Psoas muscle (tissue), 8 donors: ENCODE measurements around the gene DIDO1. TPM values are rescaled to one million over a fixed set of nuclear protein-coding genes. Genes with fewer than 3 reads are reported as not detected.

Experiments used
- ATAC-seq, 4 donors: fragments of 200-7000 bp; cut with Tn5 transposase; one replicate each; pipeline ENCODE4 v1.9.1; 2020; ENCODE audit warnings: moderate library complexity in 3 of 4, mild to moderate bottlenecking in 2 of 4
- DNase-seq, 2 donors: peaks; one replicate each; pipeline ENCODE4 v3.0.0-alpha.2; 2020
- H3K27ac ChIP-seq: fragments of 200-600 bp; one replicate; pipeline ENCODE4 v1.8.0; 2022
- H3K27me3 ChIP-seq, 3 donors: fragments of 200-600 bp in 1 of 3; one replicate each; pipeline versions ENCODE4 v1.6.1 to v1.8.0; 2013 to 2022; ENCODE audit warnings: low read length in 2 of 3, mild to moderate bottlenecking in 2 of 3, moderate library complexity in 1 of 3; ENCODE audit not compliant: insufficient read depth in 3 of 3
- H3K36me3 ChIP-seq, 2 donors: fragments of 200-600 bp in 1 of 2; one replicate each; pipeline versions ENCODE4 v1.6.1 to v1.8.0; 2013 to 2022; ENCODE audit warnings: low read depth in 1 of 2, mild to moderate bottlenecking in 1 of 2, moderate library complexity in 1 of 2; ENCODE audit not compliant: insufficient read depth in 1 of 2
- H3K4me1 ChIP-seq: fragments of 200-600 bp; one replicate; pipeline ENCODE4 v1.8.0; 2022
- H3K4me3 ChIP-seq: fragments of 200-600 bp; one replicate; pipeline ENCODE4 v1.8.0; 2022; ENCODE audit warnings: mild to moderate bottlenecking
- H3K9me3 ChIP-seq: fragments of 200-600 bp; one replicate; pipeline ENCODE4 v1.8.0; 2022
- CTCF ChIP-seq: fragments of 200-600 bp; IDR thresholded peaks from one replicate; pipeline ENCODE4 v1.8.0; 2022; ENCODE audit warnings: antibody characterized with exemption
- WGBS, 3 donors: extraction: QIAGEN DNeasy Blood & Tissue Kit; methylation state at CpG; one replicate each; pipeline versions ENCODE4 v1.1.6 to v1.1.7; 2013; 5-methylcytosine and 5-hydroxymethylcytosine counted together
- intact Hi-C, 2 donors: fragments of 100-400 bp; cut with DNase I; formaldehyde crosslinking; loops; one replicate each; pipeline versions ENCODE4 v1.11.0 to v1.14.2; 2022
- polyA plus RNA-seq, 3 donors: library from polyadenylated mRNA; stranded (reverse); fragments of 200-250 nt; gene quantifications; one replicate each; pipeline ENCODE4 v1.2.3, GENCODE V29; 2013
- total RNA-seq, 4 donors: library from RNA; stranded (reverse); fragmentation: NEBNext Ultra II Directional in 2 of 4; extraction: Animal tissue kit (Norgen Biotek cat#: 25700) in 2 of 4; gene quantifications; one replicate each; pipeline versions ENCODE4 v1.2.1 to v1.2.4, GENCODE V29; 2021 to 2023
- donor health status: healthy with polysubstance abuse.
- donor health status: DM: no; HTN: no; CAD: no; lungs with moderate emphysema.
- donor health status: Bipolar disorder and iron deficiency.
- donor health status: healthy.
- donor health status: DM: yes; HTN: yes; CAD: no.
- donor health status: DM: no; HTN: no; CAD: no.
- donor health status: DM: no; HTN: no; CAD: no.
- donor health status: DM: yes; HTN: yes; CAD: no.

DIDO1 gene
- total and polyA plus RNA-seq, 7 donors = 10.0 to 32.4 (median 23.9) TPM

GRCh38 chr20:62935968-62936585, 9.8 kb upstream of the DIDO1 start:
- WGBS, 3 donors = 81 to 83% (median 83%) methylated on average over 22 of the region's 22 CpGs
- no peak for TF ChIP-seq CTCF
- Histone ChIP-seq H3K36me3 (peaks cover 0 to 27% of the 10 kb centered on the region in 2 donors), H3K9me3 (no peaks in the 10 kb centered on the region), H3K4me1 (peaks cover 45% of the 10 kb centered on the region), H3K4me3 (peak overlapping the region; percentile 93), H3K27me3 (no peaks in the 10 kb centered on the region), H3K27ac (no peak overlapping the region)
- ATAC-seq = no peak
- intact Hi-C loops = loop anchor here (5.0 to 10.0 kb wide), 2 partner anchors 34 to 131 kb away; partner anchors contain the start of gene OGFR (in 1 of the 2)
- DNase-seq = no peak

- no peaks in the 10 kb centered on the region for H3K27me3 ChIP-seq
- peaks cover 0 to 24% of the 10 kb centered on the region in 2 donors for H3K36me3 ChIP-seq
- no peak for TF ChIP-seq CTCF
- intact Hi-C loops = loop anchor here (5.0 to 10.0 kb wide), 2 partner anchors 33 to 131 kb away; partner anchors contain the start of gene OGFR (in 1 of the 2)
- 82 to 84% (median 83%) methylated on average over 12 of the region's 12 CpGs for WGBS, 3 donors
- H3K27ac ChIP-seq = no peak overlapping the region
- peak overlapping the region; percentile 93 for H3K4me3 ChIP-seq
- H3K9me3 ChIP-seq = no peaks in the 10 kb centered on the region
- peaks cover 51% of the 10 kb centered on the region for H3K4me1 ChIP-seq
- no peak for ATAC-seq
- DNase-seq = no peak
These were observed 9.1 kb upstream of the DIDO1 start for GRCh38 chr20:62935204-62935967.

- no peak overlapping the region for H3K27ac ChIP-seq
- no peak overlapping the region for H3K4me3 ChIP-seq
- H3K4me1 ChIP-seq = peaks cover 46% of the 10 kb centered on the region
- DNase-seq = no peak
- peaks cover 0 to 24% of the 10 kb centered on the region in 2 donors for H3K36me3 ChIP-seq
- TF ChIP-seq CTCF = no peak
- ATAC-seq = no peak
- 49 to 71% (median 71%) methylated on average over 3 of the region's 3 CpGs for WGBS, 3 donors
- H3K27me3 ChIP-seq = no peaks in the 10 kb centered on the region
- no peaks in the 10 kb centered on the region for H3K9me3 ChIP-seq
- intact Hi-C loops = loop anchor here in 1 of 2 donors (10.0 kb wide), 1 partner anchor 129 kb away; the partner anchor contains the start of gene OGFR
These were observed 7.7 kb upstream of the DIDO1 start for GRCh38 chr20:62933966-62934365.

GRCh38 chr20:62931464-62931863, 5.2 kb upstream of the DIDO1 start:
- DNase-seq (no peak), ATAC-seq (no peak)
- TF ChIP-seq CTCF = no peak
- Histone ChIP-seq H3K4me1 (peaks cover 59% of the 10 kb centered on the region), H3K4me3 (no peak overlapping the region), H3K27me3 (no peaks in the 10 kb centered on the region), H3K36me3 (peaks cover 0 to 24% of the 10 kb centered on the region in 2 donors), H3K9me3 (no peaks in the 10 kb centered on the region), H3K27ac (no peak overlapping the region)
- intact Hi-C loops = loop anchor here in 1 of 2 donors (10.0 kb wide), 1 partner anchor 127 kb away; the partner anchor contains the start of gene OGFR
- WGBS, 3 donors = 77 to 87% (median 83%) methylated on average over 9 of the region's 9 CpGs
